A673 (cell line): Measurements from ENCODE around the gene GBX1. TPM values are rescaled to one million over a fixed set of nuclear protein-coding genes. Genes with fewer than 3 reads are reported as not detected.

Experiments used
- BruUV-seq: library from RNA; stranded (reverse); fragments of 400-500 nt; replicated peaks from 2 replicates; lab custom pipeline; 2021; lab: Mats Ljungman, UMichigan
- CTCF ChIA-PET: fragments of 300-600 bp; sonication (Branson Sonifier 250); formaldehyde crosslinking; loops from one replicate; lab custom pipeline; 2022; ENCODE audit warnings: antibody characterized with exemption; lab: Charles Lee
- POLR2A ChIA-PET: fragments of 300-600 bp; sonication (Branson Sonifier 250); formaldehyde crosslinking; loops from one replicate; lab custom pipeline; 2022; ENCODE audit warnings: antibody characterized with exemption; ENCODE audit not compliant: low non-redundant PET; lab: Charles Lee
- DNase-seq: peaks from one replicate; pipeline ENCODE4 v3.0.0-alpha.2; 2015; ENCODE audit warnings: low spot score
- H3K27ac ChIP-seq: fragments of 200-600 bp; sonication (generic); 2 replicates; pipeline ENCODE4 v1.5.1; 2016; ENCODE audit warnings: mixed run types, low read depth, mild to moderate bottlenecking, mixed read lengths, antibody characterized with exemption, low read length; ENCODE audit not compliant: poor library complexity, severe bottlenecking
- H3K27me3 ChIP-seq: fragments of 200-600 bp; sonication (generic); replicated peaks from 2 replicates; pipeline ENCODE4 v1.6.1; 2017; ENCODE audit warnings: mixed run types, low read depth, mild to moderate bottlenecking, mixed read lengths, antibody characterized with exemption, low read length; ENCODE audit not compliant: insufficient read depth, poor library complexity
- H3K36me3 ChIP-seq: fragments of 200-600 bp; sonication (generic); 2 replicates; pipeline ENCODE4 v1.6.1; 2016; ENCODE audit warnings: mixed run types, mild to moderate bottlenecking, mixed read lengths, antibody characterized with exemption, low read length; ENCODE audit not compliant: insufficient read depth, poor library complexity, severe bottlenecking
- H3K4me1 ChIP-seq: fragments of 200-600 bp; sonication (generic); 2 replicates; pipeline ENCODE4 v1.6.1; 2017; ENCODE audit warnings: mixed run types, mild to moderate bottlenecking, mixed read lengths, antibody characterized with exemption, low read length; ENCODE audit not compliant: insufficient read depth, poor library complexity, severe bottlenecking
- H3K4me3 ChIP-seq: fragments of 200-600 bp; sonication (generic); 2 replicates; pipeline ENCODE4 v1.5.1; 2016; ENCODE audit warnings: low read depth, mixed run types, mild to moderate bottlenecking, mixed read lengths, low read length; ENCODE audit not compliant: poor library complexity, severe bottlenecking
- H3K9me3 ChIP-seq: fragments of 200-600 bp; sonication (generic); 2 replicates; pipeline ENCODE4 v1.6.1; 2016; ENCODE audit warnings: mixed run types, low read depth, mild to moderate bottlenecking, mixed read lengths, antibody characterized with exemption, low read length; ENCODE audit not compliant: poor library complexity, severe bottlenecking
- EZH2 ChIP-seq: fragments of 200-600 bp; sonication (generic); IDR thresholded peaks from 2 replicates; pipeline ENCODE4 v1.6.1; 2017; ENCODE audit warnings: borderline replicate concordance, low read depth, mild to moderate bottlenecking, mixed read lengths, antibody characterized with exemption, low read length; ENCODE audit not compliant: poor library complexity, severe bottlenecking
- intact Hi-C: fragments of 100-400 bp; cut with micrococcal nuclease; formaldehyde crosslinking; loops from one replicate; pipeline ENCODE4 v1.10.0; 2022; ENCODE audit not compliant: unreplicated experiment
- total RNA-seq: library from RNA; stranded (reverse); gene quantifications from 2 replicates; pipeline ENCODE4 v1.2.3, GENCODE V29; 2021
- TF ChIP-seq, protein P1 (sequence below): fragments of 300-800, 200-600 bp; sonication (generic); conservative IDR thresholded peaks from 2 replicates; pipeline ENCODE4 v1.5.1; 2017; ENCODE audit warnings: low read depth, mild to moderate bottlenecking, antibody characterized with exemption, low read length, moderate library complexity, mixed read lengths

GBX1 gene
- total RNA-seq, 1 experiment from 2014 or later, result not detected

DNA sequence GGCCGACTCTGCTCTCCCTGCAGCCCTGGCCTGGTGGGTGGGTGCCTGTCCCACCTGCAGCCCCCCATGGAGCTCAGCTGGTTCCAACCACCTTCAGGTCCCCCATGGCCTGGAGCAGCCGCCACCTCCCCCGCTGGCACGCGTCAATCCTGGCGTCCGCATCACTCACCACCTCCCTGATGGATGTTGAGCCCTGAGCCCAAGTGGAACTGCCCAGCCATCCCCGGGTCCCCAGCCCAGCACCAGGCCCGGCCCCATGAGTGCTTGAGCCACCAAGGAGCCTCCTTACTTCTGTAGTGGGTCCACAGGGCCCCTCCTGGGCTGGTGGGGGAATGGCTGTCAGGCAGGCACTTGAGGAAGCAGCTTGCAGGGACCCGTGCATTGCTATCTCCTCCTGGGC lies 66.6 kb downstream of the GBX1 start:
- no peaks in the 10 kb centered on the region for H3K4me1 ChIP-seq
- no peaks in the 10 kb centered on the region for H3K36me3 ChIP-seq
- CTCF ChIA-PET, result no interaction called here
- intact Hi-C loops, result no loop called here
- no peak overlapping the region for H3K4me3 ChIP-seq
- TF ChIP-seq, protein P1, sequence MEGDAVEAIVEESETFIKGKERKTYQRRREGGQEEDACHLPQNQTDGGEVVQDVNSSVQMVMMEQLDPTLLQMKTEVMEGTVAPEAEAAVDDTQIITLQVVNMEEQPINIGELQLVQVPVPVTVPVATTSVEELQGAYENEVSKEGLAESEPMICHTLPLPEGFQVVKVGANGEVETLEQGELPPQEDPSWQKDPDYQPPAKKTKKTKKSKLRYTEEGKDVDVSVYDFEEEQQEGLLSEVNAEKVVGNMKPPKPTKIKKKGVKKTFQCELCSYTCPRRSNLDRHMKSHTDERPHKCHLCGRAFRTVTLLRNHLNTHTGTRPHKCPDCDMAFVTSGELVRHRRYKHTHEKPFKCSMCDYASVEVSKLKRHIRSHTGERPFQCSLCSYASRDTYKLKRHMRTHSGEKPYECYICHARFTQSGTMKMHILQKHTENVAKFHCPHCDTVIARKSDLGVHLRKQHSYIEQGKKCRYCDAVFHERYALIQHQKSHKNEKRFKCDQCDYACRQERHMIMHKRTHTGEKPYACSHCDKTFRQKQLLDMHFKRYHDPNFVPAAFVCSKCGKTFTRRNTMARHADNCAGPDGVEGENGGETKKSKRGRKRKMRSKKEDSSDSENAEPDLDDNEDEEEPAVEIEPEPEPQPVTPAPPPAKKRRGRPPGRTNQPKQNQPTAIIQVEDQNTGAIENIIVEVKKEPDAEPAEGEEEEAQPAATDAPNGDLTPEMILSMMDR, result no peak
- no peak for TF ChIP-seq EZH2
- no TSS peak for BruUV-seq
- no peaks in the 10 kb centered on the region for H3K9me3 ChIP-seq
- DNase-seq, result no peak
- no peak overlapping the region for H3K27ac ChIP-seq
- POLR2A ChIA-PET, result interaction anchor here (0.6 kb wide), 1 partner anchor 25 kb away, joined by 4 read pairs; no protein-coding TSS in a partner anchor
- H3K27me3 ChIP-seq, result no peaks in the 10 kb centered on the region

DNA sequence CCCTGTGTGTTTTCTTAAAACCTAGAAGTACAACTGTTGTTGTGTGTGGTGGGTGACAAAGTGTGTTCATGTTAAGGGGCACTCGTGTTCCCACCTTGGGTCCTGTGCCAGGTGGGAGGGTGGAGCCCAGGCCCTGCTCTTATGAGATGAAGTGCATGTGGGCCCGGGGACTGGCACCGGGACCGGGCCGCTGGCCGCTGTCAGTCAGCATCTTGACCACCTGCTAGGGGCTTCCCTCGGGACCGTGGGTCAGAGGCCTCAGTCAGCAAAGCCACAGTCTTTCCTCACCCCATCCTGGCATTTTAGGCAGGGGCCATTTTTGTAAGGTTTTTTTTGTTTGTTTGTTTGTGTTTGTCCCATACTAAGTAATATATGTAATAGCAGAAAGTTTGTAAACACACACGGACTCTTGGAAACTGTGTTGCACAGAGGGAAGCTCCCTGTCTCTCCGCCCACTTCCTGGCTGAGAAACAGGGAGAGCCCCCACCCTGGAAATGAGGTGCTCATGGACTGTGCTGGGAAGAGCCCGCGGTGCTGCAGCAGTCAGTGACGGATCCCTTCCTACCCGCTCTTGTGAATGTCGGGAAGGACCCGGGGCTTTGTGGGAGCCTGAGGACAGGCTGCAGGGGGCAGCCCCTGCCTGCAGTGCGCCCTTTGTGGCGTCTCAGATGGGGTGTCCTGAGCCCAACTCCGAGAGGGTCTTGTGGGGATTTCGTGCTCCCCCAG lies 67.8 kb downstream of the GBX1 start:
- intact Hi-C loops, result no loop called here

More for the DNA sequence above, 67.8 kb downstream of the GBX1 start:
- no peaks in the 10 kb centered on the region for H3K36me3 ChIP-seq
- ChIA-PET POLR2A (no interaction called here), CTCF (no interaction called here)
- no peak for TF ChIP-seq EZH2
- TF ChIP-seq, protein P1, result no peak
- no peak overlapping the region for H3K27ac ChIP-seq
- no peaks in the 10 kb centered on the region for H3K4me1 ChIP-seq
- BruUV-seq, result no TSS peak
- no peaks in the 10 kb centered on the region for H3K27me3 ChIP-seq
- DNase-seq, result no peak
- no peaks in the 10 kb centered on the region for H3K9me3 ChIP-seq
- H3K4me3 ChIP-seq, result no peak overlapping the region

Other genes with a start within 250 kb of the GBX1 start
- gene KCNH2, start 189.4 kb downstream of the GBX1 start, total RNA-seq, result 1.5 and 4.0 TPM in 2 replicates
- 0.75 and 1.4 TPM in 2 replicates for gene NOS3, start 176.7 kb downstream of the GBX1 start, total RNA-seq
- 0.96 and 1.9 TPM in 2 replicates for gene ATG9B, start 143.2 kb downstream of the GBX1 start, total RNA-seq
- gene ABCB8, start 139.2 kb downstream of the GBX1 start, total RNA-seq, result 50.9 and 57.6 TPM in 2 replicates
- gene ASIC3, start 119.2 kb downstream of the GBX1 start, total RNA-seq, result 4.5 and 6.7 TPM in 2 replicates
- gene CDK5, start 109.8 kb downstream of the GBX1 start, total RNA-seq, result 21.1 and 25.7 TPM in 2 replicates
- gene SLC4A2, start 108.1 kb downstream of the GBX1 start, total RNA-seq, result 213 and 222 TPM in 2 replicates
- gene FASTK, start 86.9 kb downstream of the GBX1 start, total RNA-seq, result 70.8 and 80.5 TPM in 2 replicates
- gene TMUB1, start 84.2 kb downstream of the GBX1 start, total RNA-seq, result 43.8 and 44.7 TPM in 2 replicates
- gene AGAP3, start 81.2 kb downstream of the GBX1 start, total RNA-seq, result 115 and 133 TPM in 2 replicates
- not detected in 2 replicates for gene ASB10, start 19.6 kb upstream of the GBX1 start, total RNA-seq
- not detected in 2 replicates for gene H2BK1, start 42.8 kb upstream of the GBX1 start, total RNA-seq
- 65.5 and 69.0 TPM in 2 replicates for gene ABCF2, start 59.5 kb upstream of the GBX1 start, total RNA-seq
- 22.5 and 27.1 TPM in 2 replicates for gene CHPF2, start 64.8 kb upstream of the GBX1 start, total RNA-seq
- gene SMARCD3, start 81.0 kb upstream of the GBX1 start, total RNA-seq, result 44.8 and 52.1 TPM in 2 replicates
- gene NUB1, start 174.1 kb upstream of the GBX1 start, total RNA-seq, result 36.9 and 39.4 TPM in 2 replicates
- 0.86 and 1.9 TPM in 2 replicates for gene WDR86, start 242.3 kb upstream of the GBX1 start, total RNA-seq